Esophagus squamous epithelium (tissue), 5 donors: ENCODE data around the gene PCSK6. TPM values are rescaled to one million over a fixed set of nuclear protein-coding genes. Genes with fewer than 3 reads are reported as not detected.

Source experiments
- DNase-seq: peaks from one replicate; lab custom pipeline; 2025; lab: John Stamatoyannopoulos, UW
- H3K27ac ChIP-seq, 4 donors: fragments of 200-600 bp; sonication (generic); one replicate each; pipeline ENCODE4 v1.5.1; 2016 to 2019; ENCODE audit warnings: mild to moderate bottlenecking in 1 of 4
- H3K27me3 ChIP-seq, 4 donors: fragments of 200-600 bp; sonication (generic); 1 replicate in 3 of 4; 2 replicates in 1 of 4; pipeline versions ENCODE4 v1.5.1 to v1.6.0; 2017 to 2021; ENCODE audit warnings: antibody characterized with exemption in 1 of 4
- H3K36me3 ChIP-seq, 3 donors: fragments of 200-600 bp; sonication (generic); one replicate each; pipeline ENCODE4 v1.5.1; 2016 to 2019
- H3K4me1 ChIP-seq, 3 donors: fragments of 200-600 bp; sonication (generic); one replicate each; pipeline ENCODE4 v1.5.1; 2017 to 2019
- H3K4me3 ChIP-seq, 4 donors: fragments of 200-600 bp; sonication (generic); 1 replicate in 3 of 4; 2 replicates in 1 of 4; pipeline ENCODE4 v1.5.1; 2016 to 2019; ENCODE audit warnings: mild to moderate bottlenecking in 2 of 4, moderate library complexity in 1 of 4
- H3K9me3 ChIP-seq, 3 donors: fragments of 200-600 bp; sonication (generic); one replicate each; pipeline ENCODE4 v1.5.1; 2016 to 2019
- POLR2A ChIP-seq, 4 donors: fragments of 450-650 bp; IDR thresholded peaks; one replicate each; pipeline ENCODE4 v1.6.1; 2017; ENCODE audit warnings: antibody characterized with exemption in 4 of 4, mild to moderate bottlenecking in 4 of 4, moderate library complexity in 3 of 4
- WGBS, 2 donors: methylation state at CpG; one replicate each; pipeline ENCODE4 v1.1.5; 2018; 5-methylcytosine and 5-hydroxymethylcytosine counted together
- intact Hi-C: fragments of 100-400 bp; cut with DNase I; formaldehyde crosslinking; loops from one replicate; pipeline ENCODE4 v1.15.0; 2022
- total RNA-seq, 4 donors: library from RNA; depleted of rRNA; stranded (reverse); fragments of >200 nt; gene quantifications; one replicate each; pipeline ENCODE4 v1.1.0, GENCODE V29; 2016
- TF ChIP-seq, protein P1 (sequence below), 6 experiments: fragments of 450-650 bp in 4 of 6; fragments of 200-600 bp in 2 of 6; sonication (generic) in 2 of 6; IDR thresholded peaks; one replicate each; pipeline ENCODE4 v1.5.1; 2016 to 2019; ENCODE audit warnings: antibody characterized with exemption in 6 of 6, mild to moderate bottlenecking in 4 of 6, moderate library complexity in 4 of 6
- donor health status: DM: yes; HTN: yes; CAD: no.

PCSK6 gene
- total RNA-seq, 4 donors from 2014 or later = 5.1 to 13.8 (median 9.2) TPM

- Histone ChIP-seq H3K36me3 (no peaks in the 10 kb centered on the region), H3K9me3 (no peaks in the 10 kb centered on the region), H3K4me3 (no peak overlapping the region), H3K27me3 (peaks cover 0 to 30% (median 0%) of the 10 kb centered on the region in 4 donors), H3K27ac (no peak overlapping the region), H3K4me1 (peaks cover 0 to 18% (median 2%) of the 10 kb centered on the region in 3 donors)
- WGBS, 2 donors = 89 to 91% methylated on average over 12 to 13 of the region's 14 CpGs
- TF ChIP-seq, protein P1, sequence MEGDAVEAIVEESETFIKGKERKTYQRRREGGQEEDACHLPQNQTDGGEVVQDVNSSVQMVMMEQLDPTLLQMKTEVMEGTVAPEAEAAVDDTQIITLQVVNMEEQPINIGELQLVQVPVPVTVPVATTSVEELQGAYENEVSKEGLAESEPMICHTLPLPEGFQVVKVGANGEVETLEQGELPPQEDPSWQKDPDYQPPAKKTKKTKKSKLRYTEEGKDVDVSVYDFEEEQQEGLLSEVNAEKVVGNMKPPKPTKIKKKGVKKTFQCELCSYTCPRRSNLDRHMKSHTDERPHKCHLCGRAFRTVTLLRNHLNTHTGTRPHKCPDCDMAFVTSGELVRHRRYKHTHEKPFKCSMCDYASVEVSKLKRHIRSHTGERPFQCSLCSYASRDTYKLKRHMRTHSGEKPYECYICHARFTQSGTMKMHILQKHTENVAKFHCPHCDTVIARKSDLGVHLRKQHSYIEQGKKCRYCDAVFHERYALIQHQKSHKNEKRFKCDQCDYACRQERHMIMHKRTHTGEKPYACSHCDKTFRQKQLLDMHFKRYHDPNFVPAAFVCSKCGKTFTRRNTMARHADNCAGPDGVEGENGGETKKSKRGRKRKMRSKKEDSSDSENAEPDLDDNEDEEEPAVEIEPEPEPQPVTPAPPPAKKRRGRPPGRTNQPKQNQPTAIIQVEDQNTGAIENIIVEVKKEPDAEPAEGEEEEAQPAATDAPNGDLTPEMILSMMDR (IDR thresholded peaks at IDR 0.05) = no peak
- TF ChIP-seq POLR2A (IDR thresholded peaks at IDR 0.05) = no peak
- DNase-seq = no peak
- intact Hi-C loops = no loop called here
Observed at GRCh38 chr15:101368086-101368780, 121.3 kb downstream of the PCSK6 start.

DNA sequence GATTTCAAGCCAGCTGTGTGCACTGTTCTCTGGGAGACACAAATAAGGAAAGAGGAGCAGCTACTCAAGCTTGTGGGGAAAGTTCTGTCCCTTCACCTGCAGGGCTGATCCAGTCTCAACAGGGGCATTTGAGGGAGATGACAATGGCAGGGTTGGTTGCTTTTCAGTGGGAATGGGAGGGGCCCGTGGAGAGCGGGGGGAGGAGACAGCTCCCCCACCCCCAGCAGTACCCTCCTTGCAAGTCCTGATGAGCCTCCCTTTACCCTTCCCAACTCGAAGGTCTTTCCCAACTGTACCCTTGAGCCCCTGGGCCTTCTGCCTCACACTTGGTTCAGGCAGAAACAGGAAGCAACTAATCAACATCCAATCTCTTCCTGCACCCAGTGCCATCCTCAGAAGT, 122.7 kb downstream of the PCSK6 start:
- WGBS, 2 donors = 53 to 68% methylated on average over 3 of the region's 3 CpGs
- Histone ChIP-seq H3K36me3 (no peaks in the 10 kb centered on the region), H3K4me1 (peaks cover 0 to 4% (median 0%) of the 10 kb centered on the region in 3 donors), H3K27ac (no peak overlapping the region), H3K4me3 (no peak overlapping the region), H3K27me3 (peaks cover 0 to 34% (median 0%) of the 10 kb centered on the region in 4 donors), H3K9me3 (no peaks in the 10 kb centered on the region)
- DNase-seq = no peak
- intact Hi-C loops = no loop called here
- TF ChIP-seq, protein P1 (IDR thresholded peaks at IDR 0.05) = no peak
- TF ChIP-seq POLR2A (IDR thresholded peaks at IDR 0.05) = no peak

GRCh38 chr15:101362986-101363566, 126.4 kb downstream of the PCSK6 start:
- DNase-seq = no peak
- WGBS, 2 donors = 79 to 82% methylated on average over 7 of the region's 8 CpGs
- Histone ChIP-seq H3K4me3 (no peak overlapping the region), H3K9me3 (no peaks in the 10 kb centered on the region), H3K36me3 (no peaks in the 10 kb centered on the region), H3K4me1 (peaks cover 4 to 25% (median 6%) of the 10 kb centered on the region in 3 donors), H3K27ac (no peak overlapping the region), H3K27me3 (peaks cover 0 to 12% (median 0%) of the 10 kb centered on the region in 4 donors)
- intact Hi-C loops = no loop called here
- no peak for TF ChIP-seq POLR2A (IDR thresholded peaks at IDR 0.05)

DNA sequence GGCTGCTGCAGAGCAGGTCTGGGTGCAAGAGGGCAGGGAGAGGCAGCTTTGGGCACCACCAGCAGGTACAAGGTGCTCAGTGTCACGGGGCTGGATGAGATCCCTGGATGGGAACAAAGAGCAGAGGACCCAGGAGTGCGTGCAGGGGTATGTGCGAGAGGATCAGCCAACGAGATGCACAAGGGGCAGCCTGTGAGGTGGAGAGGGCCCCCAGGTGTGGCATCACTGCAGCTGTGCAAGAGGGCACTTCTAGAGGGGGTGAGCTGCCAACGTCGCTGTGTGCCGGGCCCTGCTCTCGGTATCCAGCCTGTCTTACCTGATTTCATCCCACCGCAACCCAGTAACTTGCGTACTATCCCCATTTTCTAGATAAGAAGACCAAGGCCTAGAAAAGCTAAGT, 127.1 kb downstream of the PCSK6 start:
- Histone ChIP-seq H3K4me3 (no peak overlapping the region), H3K27me3 (peaks cover 0 to 19% (median 0%) of the 10 kb centered on the region in 4 donors), H3K36me3 (no peaks in the 10 kb centered on the region), H3K4me1 (peaks cover 4 to 25% (median 6%) of the 10 kb centered on the region in 3 donors), H3K9me3 (no peaks in the 10 kb centered on the region), H3K27ac (no peak overlapping the region)
- intact Hi-C loops = no loop called here
- TF ChIP-seq POLR2A (IDR thresholded peaks at IDR 0.05) = no peak
- TF ChIP-seq, protein P1 (IDR thresholded peaks at IDR 0.05) = no peak
- 95% methylated on average over 6 to 10 of the region's 10 CpGs for WGBS, 2 donors
- DNase-seq = no peak

GRCh38 chr15:101361418-101361817, 128.1 kb downstream of the PCSK6 start:
- WGBS, 2 donors = 50 to 69% methylated on average over 3 to 4 of the region's 4 CpGs
- Histone ChIP-seq H3K27me3 (peaks cover 0 to 24% (median 0%) of the 10 kb centered on the region in 4 donors), H3K9me3 (no peaks in the 10 kb centered on the region), H3K36me3 (no peaks in the 10 kb centered on the region), H3K4me3 (no peak overlapping the region), H3K4me1 (peaks cover 4 to 25% (median 6%) of the 10 kb centered on the region in 3 donors), H3K27ac (no peak overlapping the region)
- intact Hi-C loops = no loop called here
- TF ChIP-seq POLR2A (IDR thresholded peaks at IDR 0.05) = no peak
- TF ChIP-seq, protein P1 (IDR thresholded peaks at IDR 0.05) = no peak
- DNase-seq = no peak
